OCI-LY1 (cell line): ENCODE measurements around the gene SLC22A23.

Experiments used
- H2AFZ ChIP-seq: fragments of 200-600 bp; sonication (generic), shearing (Covaris generic); 2 replicates; pipeline ENCODE4 v1.6.0; 2014; ENCODE audit warnings: antibody characterized with exemption, mild to moderate bottlenecking, low read length
- H3F3A ChIP-seq: fragments of 200-600 bp; sonication (generic), shearing (Covaris generic); 2 replicates; pipeline ENCODE4 v1.6.0; 2014; ENCODE audit warnings: mild to moderate bottlenecking, antibody characterized with exemption, low read length, moderate library complexity; ENCODE audit not compliant: insufficient read depth
- H3K27ac ChIP-seq: fragments of 200-600 bp; sonication (generic); 2 replicates; pipeline ENCODE4 v1.5.1; 2014; ENCODE audit warnings: low read length, mixed run types, mild to moderate bottlenecking, low read depth; ENCODE audit not compliant: poor library complexity, severe bottlenecking
- H3K27me3 ChIP-seq: fragments of 200-600 bp; sonication (generic); 2 replicates; pipeline ENCODE4 v1.6.0; 2014; ENCODE audit warnings: antibody characterized with exemption, mild to moderate bottlenecking, low read length, moderate library complexity; ENCODE audit not compliant: insufficient read depth
- H3K36me3 ChIP-seq: fragments of 200-600 bp; sonication (generic); 2 replicates; pipeline ENCODE4 v1.6.1; 2014; ENCODE audit warnings: mild to moderate bottlenecking, antibody characterized with exemption, low read length, moderate library complexity, mixed read lengths; ENCODE audit not compliant: insufficient read depth
- H3K4me1 ChIP-seq: fragments of 200-600 bp; sonication (generic); 2 replicates; pipeline ENCODE4 v1.5.1; 2014; ENCODE audit warnings: mild to moderate bottlenecking, low read length, moderate library complexity; ENCODE audit not compliant: insufficient read depth, severe bottlenecking
- H3K4me2 ChIP-seq: fragments of 200-600 bp; sonication (generic), shearing (Covaris generic); 2 replicates; pipeline ENCODE4 v1.6.1; 2014; ENCODE audit warnings: low read length
- H3K4me3 ChIP-seq: fragments of 200-600 bp; sonication (generic); 2 replicates; pipeline ENCODE4 v1.5.1; 2014; ENCODE audit warnings: low read length, low read depth, mild to moderate bottlenecking, mixed read lengths; ENCODE audit not compliant: poor library complexity, severe bottlenecking
- H3K79me2 ChIP-seq: fragments of 200-600 bp; shearing (Covaris generic); 2 replicates; pipeline ENCODE4 v1.6.1; 2016; ENCODE audit warnings: mixed run types, low read length, mixed read lengths; ENCODE audit not compliant: insufficient read depth
- H3K9ac ChIP-seq: fragments of 200-600 bp; sonication (generic), shearing (Covaris generic); 2 replicates; pipeline ENCODE4 v1.6.1; 2014; ENCODE audit warnings: mild to moderate bottlenecking, low read length, mixed read lengths
- H3K9me2 ChIP-seq: fragments of 200-600 bp; sonication (generic), shearing (Covaris generic); 2 replicates; pipeline ENCODE4 v1.6.1; 2014; ENCODE audit warnings: low read depth, mild to moderate bottlenecking, low read length, mixed read lengths
- H3K9me3 ChIP-seq: fragments of 200-600 bp; shearing (Covaris generic); 2 replicates; pipeline ENCODE4 v1.6.1; 2014; ENCODE audit warnings: low read length, mixed read lengths
- H4K20me1 ChIP-seq: fragments of 200-600 bp; sonication (generic), shearing (Covaris generic); 2 replicates; pipeline ENCODE4 v1.6.0; 2016; ENCODE audit warnings: mild to moderate bottlenecking, low read length; ENCODE audit not compliant: insufficient read depth
- EZH2 ChIP-seq: fragments of 200-600 bp; sonication (generic), shearing (Covaris generic); IDR thresholded peaks from 2 replicates; pipeline ENCODE4 v1.8.0; 2017; ENCODE audit warnings: borderline replicate concordance, mixed run types, mild to moderate bottlenecking, antibody characterized with exemption, low read length, moderate library complexity, mixed read lengths
- TF ChIP-seq, protein P1 (sequence below): fragments of 200-600 bp; sonication (generic), shearing (Covaris generic); IDR thresholded peaks from 2 replicates; pipeline ENCODE4 v1.5.1; 2017; ENCODE audit warnings: mild to moderate bottlenecking, antibody characterized with exemption, low read length, moderate library complexity, mixed read lengths

SLC22A23 gene

GRCh38 chr6:3260772-3261517 lies 195.9 kb downstream of the SLC22A23 start:
- peaks cover 32% of the 10 kb centered on the region for H3K79me2 ChIP-seq
- no peaks in the 10 kb centered on the region for H3K27me3 ChIP-seq
- no peaks in the 10 kb centered on the region for H3K9me3 ChIP-seq
- no peak overlapping the region for H3K9ac ChIP-seq
- H4K20me1 ChIP-seq = no peaks in the 10 kb centered on the region
- peaks cover 24% of the 10 kb centered on the region for H3K4me1 ChIP-seq
- H2AFZ ChIP-seq = no peak overlapping the region
- peak overlapping the region; percentile 86 for H3K4me3 ChIP-seq
- peaks cover 46% of the 10 kb centered on the region for H3K36me3 ChIP-seq
- H3F3A ChIP-seq = no peaks in the 10 kb centered on the region
- no peaks in the 10 kb centered on the region for H3K9me2 ChIP-seq
- TF ChIP-seq EZH2 = no peak
- TF ChIP-seq, protein P1, sequence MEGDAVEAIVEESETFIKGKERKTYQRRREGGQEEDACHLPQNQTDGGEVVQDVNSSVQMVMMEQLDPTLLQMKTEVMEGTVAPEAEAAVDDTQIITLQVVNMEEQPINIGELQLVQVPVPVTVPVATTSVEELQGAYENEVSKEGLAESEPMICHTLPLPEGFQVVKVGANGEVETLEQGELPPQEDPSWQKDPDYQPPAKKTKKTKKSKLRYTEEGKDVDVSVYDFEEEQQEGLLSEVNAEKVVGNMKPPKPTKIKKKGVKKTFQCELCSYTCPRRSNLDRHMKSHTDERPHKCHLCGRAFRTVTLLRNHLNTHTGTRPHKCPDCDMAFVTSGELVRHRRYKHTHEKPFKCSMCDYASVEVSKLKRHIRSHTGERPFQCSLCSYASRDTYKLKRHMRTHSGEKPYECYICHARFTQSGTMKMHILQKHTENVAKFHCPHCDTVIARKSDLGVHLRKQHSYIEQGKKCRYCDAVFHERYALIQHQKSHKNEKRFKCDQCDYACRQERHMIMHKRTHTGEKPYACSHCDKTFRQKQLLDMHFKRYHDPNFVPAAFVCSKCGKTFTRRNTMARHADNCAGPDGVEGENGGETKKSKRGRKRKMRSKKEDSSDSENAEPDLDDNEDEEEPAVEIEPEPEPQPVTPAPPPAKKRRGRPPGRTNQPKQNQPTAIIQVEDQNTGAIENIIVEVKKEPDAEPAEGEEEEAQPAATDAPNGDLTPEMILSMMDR = no peak
- peak overlapping the region; percentile 63 for H3K4me2 ChIP-seq
- H3K27ac ChIP-seq = no peak overlapping the region

- Histone ChIP-seq H3K4me3 (peak overlapping the region; percentile 86), H3K27me3 (no peaks in the 10 kb centered on the region), H3K27ac (no peak overlapping the region), H3K9ac (no peak overlapping the region), H2AFZ (no peak overlapping the region), H3K79me2 (peaks cover 32% of the 10 kb centered on the region), H3K36me3 (peaks cover 41% of the 10 kb centered on the region), H3K4me2 (peak overlapping the region; percentile 63), H3F3A (no peaks in the 10 kb centered on the region), H4K20me1 (no peaks in the 10 kb centered on the region), H3K9me2 (no peaks in the 10 kb centered on the region), H3K9me3 (no peaks in the 10 kb centered on the region), H3K4me1 (peaks cover 24% of the 10 kb centered on the region)
- no peak for TF ChIP-seq EZH2
- TF ChIP-seq, protein P1 = no peak
These were observed 196.6 kb downstream of the SLC22A23 start for GRCh38 chr6:3260296-3260695.

- Histone ChIP-seq H4K20me1 (no peaks in the 10 kb centered on the region), H3K27ac (peak overlapping the region; percentile 41), H3K79me2 (peaks cover 32% of the 10 kb centered on the region), H3K9me2 (no peaks in the 10 kb centered on the region), H3K27me3 (no peaks in the 10 kb centered on the region), H3K4me2 (peak overlapping the region; percentile 65), H3K4me1 (peaks cover 24% of the 10 kb centered on the region), H3K9me3 (no peaks in the 10 kb centered on the region), H2AFZ (no peak overlapping the region), H3K9ac (peak overlapping the region; percentile 90), H3K4me3 (peak overlapping the region; percentile 86), H3F3A (no peaks in the 10 kb centered on the region), H3K36me3 (peaks cover 34% of the 10 kb centered on the region)
- TF ChIP-seq, protein P1 = no peak
These were observed 197.3 kb downstream of the SLC22A23 start for GRCh38 chr6:3259491-3259958.
